Medulla oblongata (tissue), 1 donor: ENCODE data around the gene NHEJ1.

Experiments
- DNase-seq: peaks from one replicate; pipeline ENCODE4 v3.0.0-alpha.2; 2015; ENCODE audit errors: extremely low spot score

NHEJ1 gene

DNA sequence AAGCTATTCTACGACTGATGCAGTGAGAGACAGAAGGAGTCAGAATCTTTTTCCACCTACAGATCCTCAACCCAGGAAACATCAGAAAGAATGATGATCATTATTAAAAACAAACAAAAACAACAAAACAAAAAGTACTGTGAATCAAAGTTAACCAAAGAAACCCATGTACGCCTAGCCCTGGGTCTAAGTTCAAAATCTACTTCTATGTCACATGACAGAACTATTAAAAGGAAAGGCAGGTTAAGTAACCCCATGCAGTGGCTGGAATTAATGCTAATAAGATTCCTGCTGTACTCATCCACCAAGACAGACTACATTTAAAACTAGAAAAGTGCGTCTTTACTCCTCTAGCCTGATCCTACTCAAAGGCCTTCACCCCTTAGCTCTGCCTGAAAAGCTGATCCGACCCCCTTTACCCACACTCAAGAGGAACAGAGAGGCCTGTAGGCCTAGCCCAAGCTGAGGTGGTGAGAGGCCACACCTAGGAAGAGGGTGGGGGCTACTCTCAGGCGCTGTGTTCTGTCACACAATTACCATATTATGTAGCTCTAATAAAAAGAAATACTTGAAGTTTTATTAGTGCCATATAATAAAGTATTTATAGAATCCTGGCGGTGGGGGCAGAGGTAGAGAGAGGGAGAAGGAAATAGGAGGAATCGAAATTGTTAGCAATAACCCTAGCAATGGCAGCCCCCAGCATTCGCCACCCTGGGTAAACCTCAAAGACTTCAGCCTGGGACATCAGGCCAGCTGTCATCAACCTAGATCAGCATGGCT is 37.1 kb downstream of the NHEJ1 start:
- no peak for DNase-seq

GRCh38 chr2:219122202-219122980 is 38.2 kb downstream of the NHEJ1 start:
- peak; percentile 12 for DNase-seq

DNA sequence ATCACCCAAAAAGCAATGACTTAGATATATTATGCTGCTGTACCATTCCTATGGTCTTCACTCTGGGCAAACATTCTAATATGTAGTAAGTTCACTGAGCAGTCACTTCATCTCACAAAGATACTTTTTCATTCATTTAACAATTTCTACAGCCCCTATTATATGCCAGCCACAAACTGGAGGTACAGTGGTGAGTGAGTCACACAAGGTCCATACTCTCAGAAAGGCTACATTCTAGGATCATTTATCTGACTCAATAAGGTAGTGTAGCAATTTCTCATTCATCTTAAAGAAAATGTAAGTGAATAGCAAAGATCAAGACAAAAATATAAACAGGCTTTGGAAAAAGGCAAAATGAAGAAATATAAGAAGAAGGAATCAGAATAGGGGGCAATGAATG is 40.5 kb downstream of the NHEJ1 start:
- DNase-seq, result no peak

DNA sequence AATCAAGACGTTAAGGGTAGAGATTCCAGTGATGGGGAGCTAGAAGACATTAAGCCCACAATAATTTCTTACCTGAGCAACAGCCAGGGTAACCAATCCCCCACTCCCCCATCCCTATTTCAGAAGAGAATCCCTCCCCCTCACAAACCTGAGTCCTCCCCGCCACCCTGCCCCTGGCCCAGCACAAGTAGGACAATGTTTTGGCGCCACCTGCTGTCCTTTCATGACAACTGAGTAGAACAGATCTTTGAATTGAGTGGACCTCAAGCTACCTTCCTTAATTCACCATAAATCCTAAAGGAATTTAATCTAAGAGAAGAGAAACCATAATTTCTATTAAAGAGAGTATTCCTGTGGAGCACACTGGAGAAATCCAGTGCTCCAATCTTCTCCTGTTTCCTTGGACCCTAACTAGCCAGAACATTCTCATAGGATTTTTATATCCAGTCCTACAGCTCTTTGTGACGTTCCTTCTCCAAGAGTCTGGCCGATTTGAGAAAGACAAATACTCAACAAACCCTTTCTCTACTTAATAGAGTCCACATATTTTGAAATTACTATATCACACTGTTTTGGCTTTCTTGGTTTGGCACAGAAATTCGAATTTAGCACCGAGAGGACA is 41.1 kb downstream of the NHEJ1 start:
- peak; percentile 73 for DNase-seq

- DNase-seq, result no peak
These were observed 42.1 kb downstream of the NHEJ1 start for GRCh38 chr2:219118504-219118903.

GRCh38 chr2:219116776-219117646 is 43.6 kb downstream of the NHEJ1 start:
- DNase-seq, result no peak

- DNase-seq, result no peak
These were observed 47.8 kb downstream of the NHEJ1 start for GRCh38 chr2:219112651-219113338.

DNA sequence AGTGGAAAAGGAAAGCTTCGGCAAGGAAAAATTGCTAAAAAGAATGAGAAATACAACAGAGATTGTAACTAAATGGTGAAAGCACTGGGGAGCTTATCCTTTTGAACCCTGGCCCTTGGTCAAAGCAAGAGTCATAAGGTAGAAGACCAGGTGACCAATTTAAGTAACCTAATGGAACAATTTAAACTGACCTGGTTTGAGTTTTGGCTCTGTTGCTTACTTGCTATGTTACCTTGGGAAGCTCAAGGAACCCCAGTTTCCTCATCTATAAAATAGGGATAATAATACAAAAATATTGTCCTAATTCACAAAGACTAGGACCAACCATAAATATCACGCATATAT is 48.6 kb downstream of the NHEJ1 start:
- DNase-seq, result no peak

- no peak for DNase-seq
These were observed 49.1 kb downstream of the NHEJ1 start for GRCh38 chr2:219111375-219112061.

DNA sequence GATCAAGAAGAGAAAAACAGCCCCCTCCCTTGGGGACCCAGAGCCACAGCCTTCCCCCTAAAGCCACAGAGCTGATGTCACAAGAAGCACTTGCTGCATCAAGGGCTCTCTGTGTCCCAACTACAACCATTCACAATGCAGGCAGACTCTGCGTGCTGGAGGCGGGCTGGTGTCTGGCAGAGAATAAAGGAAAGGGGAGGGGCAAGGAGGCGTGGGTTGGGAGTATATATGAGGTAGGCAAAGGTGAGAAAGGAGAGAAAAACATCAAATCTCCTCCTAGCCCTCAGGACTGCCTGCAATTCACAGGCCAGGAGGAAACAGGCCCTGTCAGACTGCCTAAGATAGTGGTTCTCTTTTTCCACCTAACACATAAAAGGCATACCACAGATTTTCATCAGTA is 51.1 kb downstream of the NHEJ1 start:
- peak; percentile 38 for DNase-seq

DNA sequence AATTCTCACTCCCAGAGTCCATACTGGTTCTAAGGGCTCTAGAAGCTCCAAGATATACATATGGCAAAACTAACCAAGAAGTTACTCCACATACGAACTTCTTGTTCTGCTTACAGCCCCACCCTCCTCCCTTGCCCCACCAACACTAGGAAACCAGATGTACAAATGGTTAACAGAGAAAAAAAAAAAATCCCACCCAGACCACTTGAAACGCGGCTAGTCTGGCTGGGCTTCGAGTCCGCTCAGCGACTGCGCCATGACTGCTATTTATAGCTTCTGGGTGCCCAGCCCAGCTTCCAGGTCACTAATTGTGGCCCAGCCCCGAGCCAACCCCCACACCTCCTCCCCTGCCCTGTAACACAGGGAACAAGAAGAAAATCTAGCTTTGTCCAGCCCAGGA is 52.9 kb downstream of the NHEJ1 start:
- DNase-seq, result no peak

GRCh38 chr2:219106251-219106650 is 54.4 kb downstream of the NHEJ1 start:
- no peak for DNase-seq

GRCh38 chr2:219104107-219105035 is 56.2 kb downstream of the NHEJ1 start:
- peak; percentile 8 for DNase-seq

- no peak for DNase-seq
These were observed 61.3 kb downstream of the NHEJ1 start for GRCh38 chr2:219099329-219099728.

GRCh38 chr2:219095406-219095935 is 65.1 kb downstream of the NHEJ1 start:
- DNase-seq, result no peak

GRCh38 chr2:219094171-219094570 is 66.4 kb downstream of the NHEJ1 start:
- no peak for DNase-seq

GRCh38 chr2:219090436-219091299 is 69.9 kb downstream of the NHEJ1 start:
- DNase-seq, result no peak

- DNase-seq, result no peak
These were observed 71.3 kb downstream of the NHEJ1 start for GRCh38 chr2:219089330-219089729.
